Stimulated activated CD8-positive, alpha-beta memory T cell treated with anti-CD3 and anti-CD28 coated beads, Interleukin-4, amount 100 ng/mL, for 1 hour (primary cell): ENCODE results near the gene ATG10.
"Not testable (repeated sequence)": the region's sequence is repeated elsewhere in the genome, so short reads cannot be mapped to it uniquely, and the experiment has no call there.

Experiments
- DNase-seq, 2 donors: peaks; one replicate each; pipeline ENCODE4 v3.0.0-alpha.2; 2020; ENCODE audit warnings: low read depth in 2 of 2, low spot score in 1 of 2

ATG10 gene

GRCh38 chr5:82218374-82219156, 246.7 kb downstream of the ATG10 start:
- DNase-seq = no peak

GRCh38 chr5:82221020-82221419, 249.2 kb downstream of the ATG10 start:
- no peak for DNase-seq

- DNase-seq = no peak
Measured at GRCh38 chr5:82222597-82223574, 251.1 kb downstream of the ATG10 start.

GRCh38 chr5:82225525-82226172, 253.8 kb downstream of the ATG10 start:
- DNase-seq = peak; percentile 3 to 26

GRCh38 chr5:82234885-82235284, 263.1 kb downstream of the ATG10 start:
- no peak for DNase-seq

- DNase-seq = no peak
Measured at GRCh38 chr5:82244151-82244550, 272.3 kb downstream of the ATG10 start.

- DNase-seq = no peak
Measured at GRCh38 chr5:82244854-82245635, 273.2 kb downstream of the ATG10 start.

- no peak for DNase-seq
Measured at GRCh38 chr5:82246960-82247574, 275.2 kb downstream of the ATG10 start.

- no peak for DNase-seq
Measured at GRCh38 chr5:82252744-82253143, 280.9 kb downstream of the ATG10 start.

- DNase-seq = no peak
Measured at GRCh38 chr5:82255844-82256243, 284.0 kb downstream of the ATG10 start.

- no peak for DNase-seq
Measured at GRCh38 chr5:82257247-82257646, 285.4 kb downstream of the ATG10 start.

- DNase-seq = no peak
Measured at GRCh38 chr5:82257729-82258128, 285.9 kb downstream of the ATG10 start.

GRCh38 chr5:82259172-82259800, 287.5 kb downstream of the ATG10 start:
- DNase-seq = no peak

GRCh38 chr5:82265047-82265446, 293.2 kb downstream of the ATG10 start:
- DNase-seq = no peak

- not testable (repeated sequence) for DNase-seq
Measured at GRCh38 chr5:82267297-82267933, 295.6 kb downstream of the ATG10 start.

GRCh38 chr5:82269363-82269762, 297.5 kb downstream of the ATG10 start:
- DNase-seq = not testable (repeated sequence)

GRCh38 chr5:82272571-82273356, 300.9 kb downstream of the ATG10 start:
- not testable (repeated sequence) for DNase-seq

GRCh38 chr5:82273426-82273825, 301.6 kb downstream of the ATG10 start:
- DNase-seq = not testable (repeated sequence)
